Thymus (tissue), 11 donors: ENCODE measurements around the gene MED16. TPM values are rescaled to one million over a fixed set of nuclear protein-coding genes. Genes with fewer than 3 reads are reported as not detected.

ENCODE experiments used
- DNase-seq, 9 donors: peaks; one replicate each; pipeline ENCODE4 v3.0.0-alpha.2; 2013; ENCODE audit warnings: low spot score in 9 of 9, low read depth in 6 of 9, missing footprints in 1 of 9
- H3K27ac ChIP-seq, 2 donors: one replicate each; pipeline ENCODE4 v1.5.1; 2013; ENCODE audit warnings: control low read depth in 1 of 2, low read depth in 1 of 2, low read length in 1 of 2, mild to moderate bottlenecking in 1 of 2, moderate library complexity in 1 of 2
- H3K27me3 ChIP-seq, 2 donors: one replicate each; pipeline ENCODE4 v1.5.1; 2013; ENCODE audit warnings: low read length in 1 of 2; ENCODE audit not compliant: control insufficient read depth in 2 of 2, insufficient read depth in 1 of 2
- H3K36me3 ChIP-seq, 2 donors: one replicate each; pipeline ENCODE4 v1.5.1; 2013; ENCODE audit warnings: low read length in 1 of 2, mild to moderate bottlenecking in 1 of 2, moderate library complexity in 1 of 2; ENCODE audit not compliant: control insufficient read depth in 2 of 2, insufficient read depth in 2 of 2
- H3K4me1 ChIP-seq, 2 donors: one replicate each; pipeline ENCODE4 v1.5.1; 2013; ENCODE audit warnings: low read length in 2 of 2; ENCODE audit not compliant: control insufficient read depth in 2 of 2, insufficient read depth in 2 of 2
- H3K4me3 ChIP-seq, 2 donors: one replicate each; pipeline ENCODE4 v1.5.1; 2013; ENCODE audit warnings: low read length in 2 of 2, control low read depth in 1 of 2, mild to moderate bottlenecking in 1 of 2
- H3K9me3 ChIP-seq, 2 donors: one replicate each; pipeline ENCODE4 v1.5.1; 2013; ENCODE audit warnings: low read length in 1 of 2, mild to moderate bottlenecking in 1 of 2; ENCODE audit not compliant: control insufficient read depth in 2 of 2, insufficient read depth in 1 of 2
- WGBS: extraction: QIAGEN DNeasy Blood & Tissue Kit; methylation state at CpG from one replicate; pipeline ENCODE4 v1.1.7; 2013; 5-methylcytosine and 5-hydroxymethylcytosine counted together
- polyA plus RNA-seq: library from polyadenylated mRNA; stranded (reverse); fragments of 200-250 nt; gene quantifications from one replicate; pipeline ENCODE4 v1.2.3, GENCODE V29; 2013
- total RNA-seq: library from RNA; stranded (reverse); fragments of 120-200 nt; gene quantifications from one replicate; pipeline ENCODE4 v1.2.4, GENCODE V29; 2013
- donor health status: healthy.

The MED16 gene
- total and polyA plus RNA-seq, 2 donors: 8.9 to 64.4 TPM

DNA sequence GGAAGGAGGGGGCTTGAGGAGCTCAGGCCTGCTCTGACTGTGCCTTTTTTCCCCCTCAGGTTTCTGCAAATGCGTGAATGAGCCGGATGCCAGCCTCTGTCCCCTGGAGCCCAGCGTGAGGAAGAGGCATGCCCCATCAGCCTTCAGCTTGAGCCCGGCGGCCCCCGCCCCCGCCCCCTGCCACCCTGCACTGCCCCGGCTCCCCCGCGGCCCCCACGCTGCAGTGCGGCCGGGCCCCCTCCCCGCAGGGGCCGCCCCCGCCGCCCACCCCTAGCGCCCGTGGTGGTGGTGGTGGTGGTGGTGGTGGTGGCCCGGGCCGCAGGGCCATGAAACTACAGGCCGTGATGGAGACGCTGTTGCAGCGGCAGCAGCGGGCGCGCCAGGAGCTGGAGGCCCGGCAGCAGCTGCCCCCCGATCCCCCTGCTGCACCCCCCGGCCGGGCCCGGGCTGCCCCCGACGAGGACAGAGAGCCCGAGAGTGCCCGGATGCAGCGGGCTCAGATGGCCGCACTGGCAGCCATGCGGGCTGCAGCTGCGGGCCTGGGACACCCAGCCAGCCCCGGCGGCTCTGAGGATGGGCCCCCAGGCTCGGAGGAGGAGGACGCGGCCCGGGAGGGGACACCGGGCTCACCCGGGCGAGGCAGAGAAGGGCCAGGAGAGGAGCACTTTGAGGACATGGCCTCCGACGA, 36.4 kb upstream of the MED16 start:
- DNase-seq: no peak
- Histone ChIP-seq H3K27ac (no peak overlapping the region), H3K4me3 (no peak overlapping the region), H3K4me1 (peaks cover 18 to 42% of the 10 kb centered on the region in 2 donors), H3K27me3 (peaks cover 0 to 6% of the 10 kb centered on the region in 2 donors), H3K36me3 (peaks cover 7 to 24% of the 10 kb centered on the region in 2 donors), H3K9me3 (no peaks in the 10 kb centered on the region)
- WGBS: 97% methylated on average over 51 of the region's 51 CpGs

DNA sequence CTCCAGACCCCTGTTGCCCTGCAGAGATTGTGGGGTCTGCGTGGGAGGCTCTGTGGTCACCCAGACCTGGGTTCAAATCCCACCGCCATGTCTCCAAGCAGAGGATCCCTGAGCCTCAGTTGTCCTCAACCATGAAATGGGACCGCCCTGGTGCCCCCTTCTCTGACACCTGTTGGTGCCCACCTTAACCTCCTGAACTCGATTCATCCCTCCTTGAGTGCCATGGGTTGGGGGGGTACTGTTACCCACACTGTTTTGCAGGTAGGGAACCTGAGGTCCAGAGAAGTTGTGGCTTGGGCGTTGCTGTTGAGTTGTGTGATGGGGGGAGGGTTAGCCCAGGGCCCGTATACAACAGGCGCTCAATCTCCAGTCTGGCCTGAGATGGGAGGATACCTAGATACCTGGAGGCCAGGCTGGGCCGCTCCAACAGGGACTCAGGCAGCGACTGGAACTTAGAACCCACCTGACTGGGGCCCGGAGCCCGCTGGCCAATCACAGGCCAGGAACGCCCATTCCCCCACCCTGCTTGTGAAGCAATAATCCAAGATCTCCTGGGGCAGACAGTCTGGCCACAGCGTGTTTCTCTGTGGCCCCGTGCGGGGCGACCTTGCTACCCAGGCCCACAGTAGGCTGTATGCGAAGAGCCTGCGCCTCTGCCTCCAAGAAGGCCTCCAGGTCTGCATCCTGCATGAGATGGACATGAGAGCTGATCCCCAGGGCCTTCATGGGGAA, 35.6 kb upstream of the MED16 start:
- Histone ChIP-seq H3K27ac (no peak overlapping the region), H3K9me3 (no peaks in the 10 kb centered on the region), H3K4me1 (peaks cover 18 to 42% of the 10 kb centered on the region in 2 donors), H3K4me3 (no peak overlapping the region), H3K36me3 (peaks cover 7 to 24% of the 10 kb centered on the region in 2 donors), H3K27me3 (peaks cover 0 to 11% of the 10 kb centered on the region in 2 donors)
- no peak for DNase-seq
- 97% methylated on average over 18 of the region's 18 CpGs for WGBS

DNA sequence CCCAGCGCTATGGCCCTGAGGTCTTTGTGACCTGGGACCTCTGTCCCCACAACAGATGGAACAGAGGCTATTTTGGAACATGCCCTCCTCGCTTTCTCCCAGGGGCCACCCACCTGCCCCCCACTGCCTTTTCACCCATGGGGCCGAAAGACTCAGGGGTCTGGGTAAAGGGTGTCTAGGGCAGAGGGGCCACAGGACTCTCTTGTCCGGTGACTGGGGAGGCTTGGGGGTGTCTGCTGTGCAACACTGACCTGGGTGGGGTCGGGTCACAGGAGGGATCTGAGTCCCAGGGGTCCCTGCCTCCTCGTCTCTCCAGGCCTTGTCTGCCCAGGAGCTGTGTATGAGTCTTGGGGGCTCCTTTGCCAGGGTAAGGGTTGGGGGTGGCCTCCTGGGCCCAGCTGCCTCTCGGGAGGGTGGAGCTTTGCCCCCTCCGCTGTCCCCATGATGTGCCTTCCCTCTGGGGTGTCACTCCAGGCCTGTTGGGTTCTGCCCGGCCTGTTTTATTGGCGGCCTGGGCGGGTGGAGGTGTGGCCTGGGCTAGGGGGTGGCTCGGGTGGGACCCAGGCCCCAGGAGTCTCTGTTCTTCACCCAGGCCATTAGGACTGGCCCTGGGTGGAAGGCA, 34.9 kb upstream of the MED16 start:
- Histone ChIP-seq H3K27me3 (peaks cover 0 to 16% of the 10 kb centered on the region in 2 donors), H3K27ac (no peak overlapping the region), H3K4me3 (no peak overlapping the region), H3K4me1 (peaks cover 13 to 34% of the 10 kb centered on the region in 2 donors), H3K9me3 (no peaks in the 10 kb centered on the region), H3K36me3 (peaks cover 7 to 24% of the 10 kb centered on the region in 2 donors)
- DNase-seq: no peak
- WGBS: 96% methylated on average over 12 of the region's 12 CpGs

DNA sequence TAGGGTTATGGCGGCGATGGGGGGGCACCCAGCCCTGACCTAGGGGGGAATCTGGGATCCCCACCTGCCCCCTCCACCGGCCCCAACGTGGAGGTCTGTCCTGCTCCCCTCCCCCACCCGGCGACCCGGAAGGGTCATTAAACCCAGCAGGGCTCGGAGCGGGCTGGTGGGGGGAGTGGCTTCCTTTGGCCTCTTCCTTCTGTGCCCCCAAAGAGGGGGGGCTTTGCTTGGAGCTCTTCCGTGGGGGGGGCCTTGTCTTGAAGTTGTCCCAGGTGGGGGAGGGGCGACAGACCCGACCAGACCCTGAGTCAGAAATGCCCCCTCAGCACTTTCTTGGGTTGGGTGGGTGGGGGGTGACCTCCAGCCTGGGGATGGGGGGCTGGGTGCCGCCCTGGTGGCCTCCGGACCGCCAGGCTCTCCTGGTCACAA, 34.4 kb upstream of the MED16 start:
- Histone ChIP-seq H3K9me3 (no peaks in the 10 kb centered on the region), H3K27ac (no peak overlapping the region), H3K4me3 (peak overlapping the region; percentile 91 to 95), H3K27me3 (peaks cover 0 to 19% of the 10 kb centered on the region in 2 donors), H3K4me1 (peaks cover 7 to 29% of the 10 kb centered on the region in 2 donors), H3K36me3 (peaks cover 7 to 24% of the 10 kb centered on the region in 2 donors)
- WGBS: 35% methylated on average over 15 of the region's 15 CpGs
- DNase-seq: no peak

DNA sequence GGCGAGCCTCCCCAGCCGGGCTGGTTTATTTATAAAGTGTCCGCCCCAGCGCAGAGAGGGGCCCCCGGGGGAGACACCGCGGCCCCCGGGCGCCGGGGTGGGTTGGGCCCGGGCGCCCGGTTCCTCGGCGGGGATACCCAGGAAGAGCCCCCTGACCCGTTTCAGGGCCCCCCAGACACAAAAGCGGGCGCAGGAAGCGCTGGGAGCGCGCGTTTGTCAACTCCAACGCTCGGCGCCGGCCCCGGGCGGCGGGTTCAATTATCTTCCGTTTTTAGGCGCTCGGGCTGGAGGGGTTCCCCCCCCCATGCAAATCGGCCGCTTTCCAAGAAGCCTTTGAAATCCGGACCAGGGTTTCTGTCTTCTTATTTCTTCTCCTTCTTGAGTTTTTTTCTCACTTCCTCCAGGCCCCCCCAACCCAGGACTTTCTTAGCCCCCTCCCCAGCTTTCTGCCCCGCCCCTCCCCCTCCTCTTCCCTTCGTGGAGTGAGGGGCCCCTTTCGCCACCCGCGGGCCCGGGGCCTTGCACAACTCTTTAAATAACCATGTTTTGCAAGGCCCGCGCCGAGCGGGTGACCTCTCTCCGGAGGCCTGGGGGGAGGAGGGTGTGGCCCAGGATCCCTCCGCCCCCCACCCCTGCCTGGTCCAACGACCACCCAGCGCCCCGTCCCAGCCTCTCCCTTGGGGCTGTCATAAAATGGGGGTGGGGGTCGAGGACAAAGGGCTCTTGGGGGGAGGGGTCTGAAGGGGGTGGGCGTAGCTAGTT, 33.8 kb upstream of the MED16 start:
- WGBS: 2% methylated on average over 52 of the region's 52 CpGs
- Histone ChIP-seq H3K27me3 (peaks cover 0 to 19% of the 10 kb centered on the region in 2 donors), H3K36me3 (peaks cover 6 to 18% of the 10 kb centered on the region in 2 donors), H3K4me1 (peaks cover 3 to 24% of the 10 kb centered on the region in 2 donors), H3K4me3 (peak overlapping the region; percentile 91 to 95), H3K9me3 (no peaks in the 10 kb centered on the region), H3K27ac (peak overlapping the region; percentile 5 to 53)
- DNase-seq: peak in 3 of 9 donors; percentile 43 to 65 (median 52)

DNA sequence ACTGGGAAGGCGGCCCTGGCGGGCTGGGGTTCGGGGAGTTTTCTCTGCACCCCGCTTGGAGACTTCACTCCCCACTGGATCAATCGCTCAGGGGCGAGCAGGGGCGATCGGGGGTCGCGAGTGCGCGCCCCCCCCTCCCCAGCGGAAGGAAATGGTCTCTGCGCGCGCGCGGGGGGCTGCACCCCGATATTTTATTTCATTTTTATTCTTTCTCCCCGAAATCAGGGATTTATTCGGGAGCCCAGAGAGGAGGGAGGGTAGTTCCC, 33.3 kb upstream of the MED16 start:
- no peak for DNase-seq
- Histone ChIP-seq H3K9me3 (no peaks in the 10 kb centered on the region), H3K27ac (peak overlapping the region; percentile 52 to 53), H3K27me3 (peaks cover 2 to 22% of the 10 kb centered on the region in 2 donors), H3K4me3 (peak overlapping the region; percentile 91 to 95), H3K36me3 (peaks cover 4 to 18% of the 10 kb centered on the region in 2 donors), H3K4me1 (peaks cover 3 to 27% of the 10 kb centered on the region in 2 donors)
- 1% methylated on average over 21 of the region's 21 CpGs for WGBS

DNA sequence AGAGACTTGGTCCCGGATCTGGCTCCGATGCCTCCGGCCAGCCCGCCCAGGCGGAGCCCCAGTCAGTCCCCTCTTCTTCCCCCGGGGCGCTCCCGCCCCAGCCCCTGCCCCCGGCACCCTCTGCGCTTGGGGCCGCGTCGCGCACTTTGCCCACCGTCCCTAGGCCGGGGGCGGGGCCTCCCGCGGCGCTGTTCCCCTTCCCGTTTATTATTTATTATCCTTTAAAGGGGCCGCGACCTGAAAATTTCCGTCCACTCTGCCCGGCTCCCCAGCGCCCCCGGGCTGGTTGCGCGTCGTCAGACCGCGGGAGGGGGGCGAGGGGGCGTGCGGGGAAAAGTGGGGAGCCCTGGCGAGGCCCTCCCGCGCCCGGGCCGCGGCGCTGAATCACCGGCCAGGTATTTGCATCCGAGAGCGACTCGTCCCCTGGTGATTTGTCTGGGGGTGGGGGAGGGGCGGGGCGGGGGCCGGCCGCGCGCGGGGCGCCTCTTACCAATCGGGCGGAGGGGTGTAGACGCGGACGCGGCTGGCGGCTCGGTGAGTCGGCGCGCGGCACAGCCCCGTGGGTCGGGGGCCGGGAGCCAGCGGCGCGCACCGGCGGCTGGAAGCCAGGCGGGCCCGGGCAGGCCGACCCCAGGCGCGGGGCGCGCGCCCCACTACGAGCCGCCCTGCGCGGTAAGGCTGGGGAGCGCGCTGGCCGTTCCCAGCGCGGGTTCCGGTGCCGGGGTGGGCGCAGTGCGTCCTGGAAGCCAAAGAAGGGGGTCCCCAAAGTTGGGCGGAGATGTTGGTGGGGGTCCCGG, 32.7 kb upstream of the MED16 start, which contains the start of gene ARID3A:
ARID3A (plus strand) TSS at position 510 of the 797 bp plus-strand sequence. CDS start 3,494 bp downstream, outside the sequence.
- peak within 1 kb of the TSS; percentile 57 to 85 for H3K27ac ChIP-seq
- peak in 6 of 9 donors; percentile 67 to 92 (median 80) for DNase-seq
- peak within 1 kb of the TSS; percentile 91 to 95 for H3K4me3 ChIP-seq
- peaks cover 8 to 27% of the 10 kb centered on the region in 2 donors for H3K27me3 ChIP-seq
- no peaks in the 10 kb centered on the region for H3K9me3 ChIP-seq
- under 1% methylated on average over 97 of the region's 97 CpGs for WGBS
- peaks cover 3 to 31% of the 10 kb centered on the region in 2 donors for H3K4me1 ChIP-seq
- H3K36me3 ChIP-seq: peaks cover 4 to 14% of the 10 kb centered on the region in 2 donors

DNA sequence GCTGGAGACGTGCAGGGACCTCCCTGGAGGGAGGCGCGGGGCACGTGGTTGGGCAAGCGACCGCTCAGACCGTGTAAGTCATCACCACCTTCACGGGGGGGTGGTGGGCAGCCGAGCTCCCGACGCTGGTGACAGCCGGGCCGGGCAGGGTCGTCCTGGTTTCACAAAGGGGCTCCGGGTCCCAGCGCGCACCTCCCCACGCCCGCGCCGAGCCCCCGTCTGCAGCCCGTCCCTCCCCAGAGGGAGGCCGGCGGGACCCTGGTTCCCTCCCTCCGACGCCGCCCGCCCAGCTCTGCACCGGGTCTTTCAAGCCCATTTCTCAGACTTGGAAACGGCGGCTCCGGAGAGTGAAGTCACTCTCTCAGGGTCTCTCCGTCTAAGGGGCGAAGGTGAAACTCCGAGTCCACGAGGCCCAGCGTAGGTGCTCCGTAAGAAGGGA, 32.1 kb upstream of the MED16 start:
- no peaks in the 10 kb centered on the region for H3K9me3 ChIP-seq
- DNase-seq: peak in 3 of 9 donors; percentile 41 to 89 (median 76)
- H3K27me3 ChIP-seq: peaks cover 14 to 34% of the 10 kb centered on the region in 2 donors
- H3K4me3 ChIP-seq: peak overlapping the region; percentile 57 to 95
- WGBS: under 1% methylated on average over 39 of the region's 39 CpGs
- peak overlapping the region; percentile 57 to 85 for H3K27ac ChIP-seq
- H3K36me3 ChIP-seq: peaks cover 2 to 12% of the 10 kb centered on the region in 2 donors
- peaks cover 10 to 36% of the 10 kb centered on the region in 2 donors for H3K4me1 ChIP-seq
